K562 (cell line): ENCODE data around the gene LRFN2. TPM values are rescaled to one million over a fixed set of nuclear protein-coding genes. Genes with fewer than 3 reads are reported as not detected.

Experiments used
- CUX1 ChIP-seq: fragments of 200-800 bp; sonication (Bioruptor generic); IDR thresholded peaks from 2 replicates; pipeline ENCODE4 v1.6.1; 2016; ENCODE audit warnings: missing genetic modification characterization, missing compliant biosample characterization
- PTTG1 ChIP-seq: fragments of 450-650 bp; IDR thresholded peaks from 2 replicates; pipeline ENCODE4 v1.6.1; 2016; ENCODE audit warnings: low read depth, mild to moderate bottlenecking, missing genetic modification characterization, missing compliant biosample characterization
- VEZF1 ChIP-seq: fragments of 200-800 bp; sonication (Bioruptor generic); IDR thresholded peaks from 2 replicates; pipeline ENCODE4 v1.6.1; 2017; ENCODE audit warnings: missing genetic modification characterization, missing compliant biosample characterization
- polyA plus RNA-seq, 8 experiments: library from polyadenylated mRNA; depleted of rRNA in 4 of 8; stranded (reverse) in 5 of 8; unstranded in 3 of 8; fragments of >200 nt; fragmentation: Nextera tagmentation in 2 of 8; fragmentation: Illumina TruSeq in 1 of 8; extraction: Ambion mirVana in 2 of 8; extraction: Trizol in 1 of 8; gene quantifications; 2 replicates each; pipeline versions ENCODE4 v1.2.1 to v1.2.3, GENCODE V29; 2011 to 2014; ENCODE audit warnings: inconsistent platforms in 1 of 8, missing spikeins in 1 of 8
- total RNA-seq, 7 experiments: library from RNA; depleted of rRNA in 6 of 7; stranded (reverse); fragments of >200 nt in 6 of 7; fragmentation: Illumina TruSeq in 2 of 7; extraction: Trizol in 2 of 7; gene quantifications; 2 replicates each; pipeline versions ENCODE4 v1.2.1 to v1.2.3, GENCODE V29; 2011 to 2021; ENCODE audit warnings: low replicate concordance in 1 of 7

The LRFN2 gene
- total and polyA plus RNA-seq, 9 of the 15 experiments (the other 6 are each of a cell fraction or from before 2014, with no cell fraction given) = not detected

DNA sequence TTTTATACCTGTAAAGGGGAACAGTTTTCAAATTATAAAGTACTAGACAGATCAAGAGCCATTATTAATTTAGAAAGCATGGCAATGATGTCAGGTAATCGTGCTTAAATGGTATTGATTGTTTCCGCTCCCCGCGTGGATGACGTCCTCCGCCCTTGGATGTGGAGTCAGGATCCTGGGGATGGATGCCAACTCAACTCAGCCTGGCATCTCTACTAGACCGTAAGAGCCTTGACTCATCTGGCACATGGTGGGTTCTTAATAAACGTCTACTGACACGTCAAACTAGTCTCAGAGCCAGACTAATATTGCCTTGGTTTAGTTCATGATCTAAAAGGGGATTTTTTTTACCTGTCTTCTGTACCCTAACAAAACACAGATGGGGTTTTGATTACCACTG is 80.2 kb downstream of the LRFN2 start (continued):
- no peak for TF ChIP-seq CUX1 (CRISPR knock-in tag)
- TF ChIP-seq PTTG1 (tag) = no peak
- no peak for TF ChIP-seq VEZF1 (CRISPR knock-in tag)
